ENCODE results near the gene TMCO4.

The TMCO4 gene

GRCh38 chr1:19749685-19750084 is 50.0 kb downstream of the TMCO4 start:
- DNase-seq (ENCODE audit: low read depth in 3 of 3) = no peak

- DNase-seq (ENCODE audit: low read depth in 3 of 3) = no peak
These were observed 52.0 kb downstream of the TMCO4 start for GRCh38 chr1:19747761-19748160.

DNA sequence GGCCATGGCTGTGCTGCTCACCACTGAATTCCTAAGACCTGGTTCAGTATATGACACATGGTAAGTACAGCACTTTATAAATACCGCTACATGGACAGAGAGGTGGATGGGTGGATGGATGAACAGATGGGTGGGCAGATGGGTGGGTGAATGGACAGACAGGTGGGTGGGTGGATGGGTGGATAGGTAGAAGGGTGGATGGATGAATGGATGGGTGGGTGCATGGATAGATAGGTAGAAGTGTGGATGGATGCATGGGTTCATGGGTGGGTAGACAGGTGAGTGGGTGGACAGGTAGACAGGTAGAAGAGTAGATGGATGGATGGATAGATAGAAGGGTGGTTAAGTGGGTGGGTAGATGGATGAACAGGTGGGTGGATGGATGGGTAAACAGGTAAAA is 54.8 kb downstream of the TMCO4 start:
- DNase-seq (ENCODE audit: low read depth in 3 of 3) = no peak

DNA sequence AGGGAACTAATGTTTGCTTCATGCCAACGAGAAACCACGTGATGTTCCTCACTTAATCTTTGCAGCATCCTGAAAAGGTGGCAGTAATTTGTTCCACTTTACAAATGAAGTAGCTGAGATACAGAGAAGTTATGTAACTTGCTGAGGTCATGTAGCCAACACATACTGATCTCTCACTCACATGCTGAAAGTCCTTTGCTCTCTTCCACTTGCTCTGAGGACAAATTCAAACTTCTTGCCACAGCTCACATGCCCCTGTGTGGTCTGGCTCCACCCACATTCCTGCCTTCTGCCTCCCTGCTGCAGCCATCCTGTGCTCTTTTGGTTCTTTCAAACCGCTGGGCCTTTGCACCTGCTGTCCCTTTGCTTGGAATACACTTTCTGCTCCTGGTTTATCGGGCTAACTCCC is 55.4 kb downstream of the TMCO4 start:
- DNase-seq (ENCODE audit: low read depth in 3 of 3) = no peak

- DNase-seq (ENCODE audit: low read depth in 3 of 3) = no peak
These were observed 55.9 kb downstream of the TMCO4 start for GRCh38 chr1:19743793-19744192.

- DNase-seq (ENCODE audit: low read depth in 3 of 3) = no peak
These were observed 56.5 kb downstream of the TMCO4 start for GRCh38 chr1:19743180-19743579.

DNA sequence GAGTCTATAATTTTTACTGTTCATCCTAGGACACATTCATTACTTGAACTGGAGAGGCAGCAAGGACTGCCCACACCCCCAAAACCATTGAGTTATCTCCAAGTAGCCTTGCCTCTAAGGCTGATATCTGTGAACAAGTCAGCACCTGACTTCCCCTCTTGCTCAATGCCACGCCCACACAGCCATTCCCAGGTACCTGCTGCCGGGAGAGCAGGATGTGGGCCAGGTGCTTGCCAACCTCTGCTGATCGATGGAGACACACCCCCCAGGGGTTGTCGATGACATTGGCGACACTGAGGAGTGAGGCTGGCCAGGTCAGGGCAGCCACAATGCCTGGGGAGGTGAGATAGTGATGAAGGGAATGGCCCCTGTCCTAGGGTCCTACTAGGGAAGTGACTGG is 60.1 kb downstream of the TMCO4 start:
- DNase-seq (ENCODE audit: low read depth in 3 of 3) = no peak

- no peak for DNase-seq (ENCODE audit: low read depth in 3 of 3)
These were observed 61.0 kb downstream of the TMCO4 start for GRCh38 chr1:19738669-19739068.

DNA sequence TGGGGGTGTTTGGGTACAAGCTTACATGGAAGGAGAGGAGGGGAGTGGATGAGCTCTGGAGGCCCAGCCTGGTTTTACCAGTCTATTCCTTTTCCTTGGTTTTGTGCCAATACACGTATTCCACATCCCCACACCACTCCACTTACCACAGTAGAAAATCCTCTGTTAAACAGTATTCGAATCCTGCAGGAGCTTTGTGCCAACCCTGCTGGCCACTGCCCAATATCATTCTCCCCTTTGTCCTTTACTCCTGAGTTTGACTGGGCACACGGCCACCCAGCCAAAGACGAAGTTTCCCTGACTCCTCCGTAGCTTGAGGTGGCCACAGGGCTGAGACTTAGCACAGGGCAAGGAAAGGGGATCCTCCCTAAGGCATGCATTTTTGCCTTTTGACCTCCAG is 61.6 kb downstream of the TMCO4 start:
- no peak for DNase-seq (ENCODE audit: low read depth in 3 of 3)

- no peak for DNase-seq (ENCODE audit: low read depth in 3 of 3)
These were observed 62.5 kb downstream of the TMCO4 start for GRCh38 chr1:19737104-19737825.

GRCh38 chr1:19735440-19736127 is 64.1 kb downstream of the TMCO4 start:
- no peak for DNase-seq (ENCODE audit: low read depth in 3 of 3)

- DNase-seq (ENCODE audit: low read depth in 3 of 3) = no peak
These were observed 65.2 kb downstream of the TMCO4 start for GRCh38 chr1:19734472-19734999.

DNA sequence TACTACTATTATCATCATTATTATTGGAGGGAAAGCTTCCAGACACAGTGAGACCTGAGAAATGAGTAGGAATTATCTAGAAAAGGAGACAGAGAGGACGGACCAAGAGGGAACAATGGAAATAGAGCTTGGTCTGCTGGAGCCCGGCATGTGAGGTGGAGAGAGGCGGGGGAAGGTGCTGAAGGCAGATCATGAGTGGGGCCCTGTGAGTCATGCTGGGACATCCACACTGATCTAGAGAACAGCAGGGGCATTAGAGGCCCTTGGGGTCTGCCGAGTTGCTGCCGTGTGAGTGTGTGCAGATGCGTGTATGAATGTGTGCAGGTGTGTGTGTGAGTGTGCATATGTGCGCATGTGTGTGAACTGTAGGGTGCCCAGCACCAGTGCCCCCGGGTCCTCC is 65.7 kb downstream of the TMCO4 start:
- DNase-seq (ENCODE audit: low read depth in 3 of 3) = no peak

GRCh38 chr1:19733615-19734014 is 66.1 kb downstream of the TMCO4 start:
- no peak for DNase-seq (ENCODE audit: low read depth in 3 of 3)

- DNase-seq (ENCODE audit: low read depth in 3 of 3) = no peak
These were observed 68.3 kb downstream of the TMCO4 start for GRCh38 chr1:19731311-19731821.

GRCh38 chr1:19730793-19731192 is 68.9 kb downstream of the TMCO4 start:
- no peak for DNase-seq (ENCODE audit: low read depth in 3 of 3)

GRCh38 chr1:19730232-19730631 is 69.5 kb downstream of the TMCO4 start:
- no peak for DNase-seq (ENCODE audit: low read depth in 3 of 3)

GRCh38 chr1:19728413-19729145 is 71.1 kb downstream of the TMCO4 start:
- no peak for DNase-seq (ENCODE audit: low read depth in 3 of 3)

- DNase-seq (ENCODE audit: low read depth in 3 of 3) = no peak
These were observed 74.1 kb downstream of the TMCO4 start for GRCh38 chr1:19725606-19726005.

DNA sequence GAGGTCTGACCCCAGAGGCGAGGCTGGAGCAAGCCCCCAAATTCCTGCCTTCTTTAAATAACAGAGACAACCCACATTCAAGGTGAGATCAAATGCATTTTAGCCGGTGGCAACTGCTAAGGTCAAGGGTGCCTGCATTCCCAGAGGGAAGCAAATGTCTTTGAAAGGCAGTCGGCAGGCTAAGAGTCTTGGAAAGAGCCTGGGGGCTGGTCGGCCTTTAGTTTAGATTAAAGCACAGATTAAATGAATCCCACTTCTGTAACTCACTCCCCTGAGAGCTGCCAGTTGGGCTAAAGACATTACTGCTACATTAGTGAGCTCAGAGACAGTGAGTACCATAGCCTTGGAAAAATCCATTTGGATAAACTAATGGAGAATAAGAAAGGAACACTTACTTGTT is 75.8 kb downstream of the TMCO4 start:
- DNase-seq (ENCODE audit: low read depth in 3 of 3) = no peak

DNA sequence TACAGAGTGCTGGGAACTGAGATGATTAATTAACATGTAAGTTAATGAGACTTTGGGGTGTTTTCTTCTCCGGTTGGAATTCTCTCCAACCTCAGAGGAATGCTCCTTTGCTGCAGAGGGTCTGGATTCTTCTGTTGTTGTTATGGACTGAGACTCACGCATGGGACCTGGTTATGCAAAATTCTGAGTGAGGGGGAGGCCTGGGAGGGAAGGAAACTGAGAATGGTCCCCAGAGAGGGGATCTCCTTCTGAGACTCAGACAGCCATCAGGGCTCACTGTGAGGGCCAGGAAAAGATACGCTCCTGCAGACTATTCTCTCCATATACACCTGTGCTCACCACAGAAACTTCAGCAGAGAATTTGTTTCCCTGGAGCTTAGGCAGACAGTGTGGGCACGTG is 78.7 kb downstream of the TMCO4 start:
- DNase-seq (ENCODE audit: low read depth in 3 of 3) = no peak

- DNase-seq (ENCODE audit: low read depth in 3 of 3) = no peak
These were observed 79.5 kb downstream of the TMCO4 start for GRCh38 chr1:19720174-19720573.
